HG03103 (cell line): ENCODE data around the gene SAP30BP.

ENCODE experiments used
- ATAC-seq: cut with Tn5 transposase; IDR thresholded peaks from one replicate; pipeline ENCODE4 v1.9.1; 2021; ENCODE audit warnings: low read depth; ENCODE audit not compliant: unreplicated experiment

SAP30BP gene

GRCh38 chr17:75645889-75646637, 21.1 kb upstream of the SAP30BP start:
- no peak for ATAC-seq

GRCh38 chr17:75646638-75646992, 20.5 kb upstream of the SAP30BP start:
- no peak for ATAC-seq

- no peak for ATAC-seq
Measured at GRCh38 chr17:75647061-75647460, 20.1 kb upstream of the SAP30BP start.

- no peak for ATAC-seq
Measured at GRCh38 chr17:75647921-75648320, 19.2 kb upstream of the SAP30BP start.

- no peak for ATAC-seq
Measured at GRCh38 chr17:75649687-75650086, 17.5 kb upstream of the SAP30BP start.

GRCh38 chr17:75650874-75651273, 16.3 kb upstream of the SAP30BP start:
- ATAC-seq: no peak

- ATAC-seq: no peak
Measured at GRCh38 chr17:75652341-75652740, 14.8 kb upstream of the SAP30BP start.

GRCh38 chr17:75652934-75653549, 14.1 kb upstream of the SAP30BP start:
- no peak for ATAC-seq

GRCh38 chr17:75654176-75654575, 13.0 kb upstream of the SAP30BP start:
- no peak for ATAC-seq

GRCh38 chr17:75658237-75658636, 8.9 kb upstream of the SAP30BP start:
- ATAC-seq: no peak

GRCh38 chr17:75661531-75661930, 5.6 kb upstream of the SAP30BP start:
- ATAC-seq: no peak

- no peak for ATAC-seq
Measured at GRCh38 chr17:75662511-75662910, 4.6 kb upstream of the SAP30BP start.

GRCh38 chr17:75664099-75664549, 3.0 kb upstream of the SAP30BP start:
- ATAC-seq: peak; percentile 60

- no peak for ATAC-seq
Measured at GRCh38 chr17:75665981-75666380, 1.2 kb upstream of the SAP30BP start.

- no peak for ATAC-seq
Measured at GRCh38 chr17:75667825-75668224, 687 bp downstream of the SAP30BP start.

GRCh38 chr17:75668489-75668888, 1.4 kb downstream of the SAP30BP start:
- ATAC-seq: no peak

GRCh38 chr17:75670868-75671267, 3.7 kb downstream of the SAP30BP start:
- no peak for ATAC-seq

GRCh38 chr17:75672011-75672410, 4.9 kb downstream of the SAP30BP start:
- ATAC-seq: no peak

- no peak for ATAC-seq
Measured at GRCh38 chr17:75673487-75673886, 6.3 kb downstream of the SAP30BP start.

GRCh38 chr17:75676461-75676860, 9.3 kb downstream of the SAP30BP start:
- ATAC-seq: no peak

- no peak for ATAC-seq
Measured at GRCh38 chr17:75679706-75680211, 12.6 kb downstream of the SAP30BP start.

- no peak for ATAC-seq
Measured at GRCh38 chr17:75680431-75680830, 13.3 kb downstream of the SAP30BP start.
